NCI-H748 (cell line): ENCODE results near the gene TMEM220.
"Not testable (repeated sequence)": the region's sequence is repeated elsewhere in the genome, so short reads cannot be mapped to it uniquely, and the experiment has no call there.

Source experiments
- DNase-seq: peaks from one replicate; lab custom pipeline; 2025; ENCODE audit not compliant: unreplicated experiment; lab: John Stamatoyannopoulos, UW

The TMEM220 gene

GRCh38 chr17:10755592-10756127 is 25.8 kb upstream of the TMEM220 start:
- DNase-seq = no peak

DNA sequence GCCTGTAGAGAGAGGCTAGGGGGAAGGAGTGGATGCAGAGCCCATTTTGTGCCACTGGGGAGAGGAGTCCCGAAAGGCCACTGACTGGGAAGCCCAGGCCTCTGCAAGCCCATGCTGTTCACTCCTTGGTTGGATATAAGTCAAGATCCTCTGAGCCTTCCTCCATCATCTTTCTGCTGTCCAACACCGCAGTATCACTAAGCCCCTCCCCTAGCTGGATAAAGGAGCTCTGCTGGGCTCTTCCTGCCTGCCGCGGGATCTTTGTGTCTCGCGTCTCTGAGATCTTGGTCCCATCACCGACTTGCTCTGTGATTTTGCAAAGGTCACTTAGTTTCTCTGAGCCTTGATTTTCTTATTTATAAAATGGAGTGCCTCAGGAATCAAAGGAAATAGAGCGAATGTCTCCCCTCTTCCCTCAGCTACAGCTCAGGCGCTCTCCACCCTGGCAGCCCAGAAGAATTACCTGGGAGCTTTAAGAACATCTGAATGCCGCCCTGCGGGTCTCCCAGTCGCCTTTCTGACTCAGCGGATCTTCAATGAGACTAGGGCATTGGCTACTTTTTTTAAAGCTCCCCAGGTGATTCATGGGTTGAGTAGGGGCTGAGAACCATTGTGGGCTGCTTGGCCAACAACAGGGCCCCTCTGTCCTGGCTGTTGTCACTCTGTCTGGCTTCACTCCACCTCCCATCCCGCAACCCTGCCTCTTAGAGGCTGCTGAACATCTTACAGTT is 25.2 kb upstream of the TMEM220 start:
- DNase-seq = no peak

GRCh38 chr17:10754109-10754508 is 24.3 kb upstream of the TMEM220 start:
- DNase-seq = peak; percentile 13

DNA sequence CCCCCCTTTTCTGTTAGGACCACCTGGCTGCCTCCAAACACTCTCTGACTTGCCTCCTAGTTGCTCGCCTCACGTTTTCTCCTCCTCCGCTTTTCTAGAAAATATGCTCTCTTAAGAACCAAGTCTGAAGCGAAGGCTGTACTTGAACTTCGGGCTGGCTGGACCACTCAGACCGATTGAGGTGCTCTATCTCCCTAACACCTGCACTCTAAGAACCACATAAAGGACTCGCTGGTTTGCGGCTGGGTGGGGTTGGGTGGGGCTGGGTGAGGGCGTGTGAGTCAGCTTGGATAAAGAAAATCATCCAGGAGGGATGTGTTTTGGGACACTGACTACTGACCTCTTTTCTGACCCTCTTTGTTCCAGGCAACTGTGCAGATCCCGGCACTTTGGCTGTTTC is 22.9 kb upstream of the TMEM220 start:
- no peak for DNase-seq

GRCh38 chr17:10751563-10751962 is 21.7 kb upstream of the TMEM220 start:
- peak; percentile 76 for DNase-seq

DNA sequence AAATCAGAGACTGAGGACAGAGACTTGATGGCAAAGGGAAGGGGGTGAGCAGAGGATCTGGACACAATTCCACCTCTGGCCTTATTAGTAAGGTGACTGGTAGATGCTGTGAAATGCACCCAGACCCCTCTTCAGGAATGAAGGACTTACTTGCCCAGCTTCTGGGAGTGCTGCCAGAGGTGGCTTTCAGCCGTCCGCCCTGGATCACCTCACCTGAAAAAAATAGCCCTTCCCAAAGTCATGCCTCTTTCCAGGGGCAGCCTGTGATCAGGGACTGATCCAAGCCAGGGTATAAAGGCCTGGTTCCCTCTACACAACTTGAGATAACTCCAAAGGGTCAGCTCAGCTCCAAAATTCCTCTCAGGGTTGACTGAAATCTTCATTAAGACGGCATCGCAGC is 20.4 kb upstream of the TMEM220 start:
- no peak for DNase-seq

- DNase-seq = no peak
Observed at GRCh38 chr17:10748531-10749181, 18.8 kb upstream of the TMEM220 start.

DNA sequence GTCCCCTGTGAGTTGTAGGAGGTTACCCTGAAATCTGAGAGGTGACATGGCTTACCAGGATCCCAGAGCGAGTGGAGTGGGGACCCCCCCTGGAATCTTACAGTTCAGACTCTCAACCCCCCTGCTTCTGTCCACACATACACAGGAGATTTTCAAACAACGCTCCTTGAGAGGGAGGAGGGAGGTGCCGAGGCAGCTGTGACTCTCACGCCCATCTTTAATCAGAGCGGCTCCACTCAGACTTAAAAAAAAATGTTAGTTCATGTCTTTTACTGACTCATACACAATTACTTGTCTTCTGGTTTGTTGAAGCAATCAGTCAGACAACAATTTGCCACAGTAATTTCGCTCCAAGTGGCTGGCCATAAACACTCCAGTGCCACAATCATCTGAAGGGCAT is 15.4 kb upstream of the TMEM220 start:
- no peak for DNase-seq

GRCh38 chr17:10744501-10745000 is 14.7 kb upstream of the TMEM220 start:
- no peak for DNase-seq

- no peak for DNase-seq
Observed at GRCh38 chr17:10743316-10744009, 13.6 kb upstream of the TMEM220 start.

- no peak for DNase-seq
Observed at GRCh38 chr17:10742431-10742830, 12.6 kb upstream of the TMEM220 start.

GRCh38 chr17:10741416-10742135 is 11.8 kb upstream of the TMEM220 start:
- no peak for DNase-seq

DNA sequence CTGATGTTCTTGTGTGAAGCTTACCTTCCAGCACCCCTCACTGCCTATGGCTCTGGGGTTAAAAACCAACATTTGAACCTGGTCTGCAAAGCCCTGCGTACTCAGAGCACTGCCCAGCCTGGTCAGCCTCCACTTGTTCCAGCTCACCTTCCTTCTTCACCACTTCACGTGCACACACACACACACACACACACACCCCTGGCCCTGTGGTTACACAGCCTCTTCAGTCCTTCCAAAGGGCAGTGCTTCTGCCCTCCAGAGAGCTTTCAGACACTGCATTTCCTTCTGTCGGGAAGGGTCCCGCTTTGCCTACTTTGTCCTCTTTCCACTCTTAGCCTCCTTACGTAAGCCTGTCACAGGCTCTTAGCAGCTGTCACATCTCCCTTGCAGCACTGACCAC is 9.6 kb upstream of the TMEM220 start:
- DNase-seq = no peak

GRCh38 chr17:10738521-10739258 is 8.9 kb upstream of the TMEM220 start:
- no peak for DNase-seq

- no peak for DNase-seq
Observed at GRCh38 chr17:10737736-10738135, 7.9 kb upstream of the TMEM220 start.

GRCh38 chr17:10737168-10737622 is 7.4 kb upstream of the TMEM220 start:
- DNase-seq = peak; percentile 46

- no peak for DNase-seq
Observed at GRCh38 chr17:10735821-10736220, 6.0 kb upstream of the TMEM220 start.

DNA sequence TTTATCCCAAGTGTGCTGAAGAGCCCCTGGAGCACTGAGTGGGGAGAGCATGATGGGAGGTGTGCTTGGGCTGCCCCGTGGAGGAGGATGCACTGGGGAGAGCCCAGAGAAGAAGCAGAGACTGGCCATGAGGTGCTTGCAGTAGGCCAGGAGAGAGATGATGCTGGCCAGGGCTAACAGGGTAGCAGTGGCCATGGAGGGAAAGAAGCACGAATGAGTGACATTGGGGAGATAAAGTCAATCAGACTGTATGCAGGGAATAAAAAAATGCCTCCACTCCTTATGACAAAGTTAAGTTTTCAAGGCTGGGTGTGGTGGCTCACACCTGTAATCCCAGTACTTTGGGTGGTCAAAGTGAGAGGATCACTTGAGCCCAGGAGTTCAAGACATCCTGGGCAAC is 5.4 kb upstream of the TMEM220 start:
- no peak for DNase-seq

GRCh38 chr17:10733666-10734065 is 3.8 kb upstream of the TMEM220 start:
- DNase-seq = no peak

DNA sequence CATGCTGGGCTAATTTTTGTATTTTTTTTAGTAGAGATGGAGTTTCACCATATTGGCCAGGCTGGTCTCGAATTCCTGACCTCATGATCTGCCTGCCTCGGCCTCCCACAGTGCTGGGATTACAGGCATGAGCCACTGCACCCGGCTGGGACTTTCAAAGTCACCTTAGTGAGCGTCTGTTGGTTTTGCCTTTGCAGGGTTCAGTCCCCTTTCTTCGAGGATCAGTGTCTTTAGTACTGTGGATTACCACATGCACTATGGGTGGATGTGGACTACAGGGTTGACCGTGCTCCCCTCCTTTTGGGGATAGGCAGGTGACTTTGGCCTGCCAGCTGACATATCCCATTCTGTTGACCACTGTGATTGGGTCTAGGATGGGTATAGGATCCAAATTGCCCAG is 2.3 kb upstream of the TMEM220 start:
- not testable (repeated sequence) for DNase-seq
